WTC11 (cell line): ENCODE measurements around the gene CCDC80.

Experiments
- CTCF ChIP-seq: fragments of 200-600 bp; IDR thresholded peaks from 2 replicates; pipeline ENCODE4 v1.8.0; 2022; ENCODE audit warnings: antibody characterized with exemption
- ESRRA ChIP-seq: sonication (generic); formaldehyde crosslinking; IDR thresholded peaks from 2 replicates; pipeline ENCODE4 v1.8.1; 2022; ENCODE audit warnings: mild to moderate bottlenecking, missing genetic modification reagents, borderline replicate concordance
- NFATC4 ChIP-seq: fragments of 250-450 bp; sonication (Bioruptor Pico); IDR thresholded peaks from 2 replicates; pipeline ENCODE4 v1.9.0; 2021; ENCODE audit warnings: mild to moderate bottlenecking
- NR2C2 ChIP-seq: sonication (generic); formaldehyde crosslinking; IDR thresholded peaks from 2 replicates; pipeline ENCODE4 v1.8.0; 2022; ENCODE audit warnings: mild to moderate bottlenecking, missing genetic modification reagents
- ZNF232 ChIP-seq: sonication (generic); formaldehyde crosslinking; IDR thresholded peaks from 2 replicates; pipeline ENCODE4 v1.8.0; 2022; ENCODE audit warnings: mild to moderate bottlenecking, missing genetic modification reagents
- ZNF423 ChIP-seq: fragments of 250-450 bp; sonication (Bioruptor Pico); IDR thresholded peaks from 2 replicates; pipeline ENCODE4 v2.1.2; 2022; ENCODE audit warnings: mild to moderate bottlenecking, moderate library complexity
- TF ChIP-seq, protein P1 (sequence below): sonication (generic); formaldehyde crosslinking; IDR thresholded peaks from 2 replicates; pipeline ENCODE4 v1.8.1; 2023; ENCODE audit warnings: mild to moderate bottlenecking, missing genetic modification reagents, moderate library complexity

DNA sequence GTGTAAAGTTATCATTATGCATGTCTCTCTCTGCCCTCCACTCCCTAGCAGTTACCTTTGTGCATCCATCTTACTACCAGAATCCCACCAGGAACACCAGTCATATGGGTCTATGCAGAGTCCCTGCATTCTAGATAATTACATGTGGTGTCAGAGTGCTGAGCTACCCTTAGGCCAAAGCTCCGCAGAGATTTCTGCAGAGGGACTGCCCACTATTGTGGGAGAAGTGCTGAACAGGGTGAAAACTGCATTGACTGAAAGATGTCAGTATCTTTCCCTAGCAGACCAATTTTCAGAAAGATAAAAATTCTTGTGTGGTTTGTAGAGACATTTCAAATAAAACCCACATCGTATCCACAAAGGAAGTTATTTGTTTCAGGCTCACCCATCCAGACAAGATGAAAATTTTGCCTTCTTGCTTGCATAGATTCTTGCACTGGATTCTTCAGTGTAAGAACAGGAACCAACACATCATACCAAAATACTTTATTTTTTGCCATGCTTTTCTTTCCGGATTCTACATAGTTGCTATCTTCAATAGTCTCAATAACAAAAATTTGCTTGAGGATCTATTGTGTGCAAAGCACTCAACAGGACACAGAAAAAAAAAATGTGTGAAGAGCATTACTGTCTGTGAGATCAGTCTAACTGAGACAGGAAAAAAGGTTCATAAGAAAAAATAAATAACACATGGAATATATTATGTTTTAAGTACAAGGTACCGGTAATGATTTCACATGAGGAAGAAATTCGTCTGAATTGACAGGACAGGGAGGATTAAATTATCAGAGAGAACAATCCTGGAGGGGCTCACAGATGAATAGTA, 32.0 kb upstream of the CCDC80 start:
- TF ChIP-seq CTCF = no peak
- TF ChIP-seq ESRRA (CRISPR knock-in tag) = no peak
- TF ChIP-seq NFATC4 (CRISPR knock-in tag) = no peak
- TF ChIP-seq ZNF232 = no peak
- TF ChIP-seq, protein P1, sequence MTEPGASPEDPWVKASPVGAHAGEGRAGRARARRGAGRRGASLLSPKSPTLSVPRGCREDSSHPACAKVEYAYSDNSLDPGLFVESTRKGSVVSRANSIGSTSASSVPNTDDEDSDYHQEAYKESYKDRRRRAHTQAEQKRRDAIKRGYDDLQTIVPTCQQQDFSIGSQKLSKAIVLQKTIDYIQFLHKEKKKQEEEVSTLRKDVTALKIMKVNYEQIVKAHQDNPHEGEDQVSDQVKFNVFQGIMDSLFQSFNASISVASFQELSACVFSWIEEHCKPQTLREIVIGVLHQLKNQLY (CRISPR knock-in tag) = no peak
- TF ChIP-seq ZNF423 (CRISPR knock-in tag) = no peak
- TF ChIP-seq NR2C2 (CRISPR knock-in tag) = no peak
